GM23338 (cell line): ENCODE results near the gene TMEM234.

Experiments used
- CREB1 ChIP-seq: fragments of 250-450 bp; sonication (Bioruptor Pico); IDR thresholded peaks from 2 replicates; pipeline ENCODE4 v1.5.0; 2020; ENCODE audit warnings: low read depth, mild to moderate bottlenecking, moderate library complexity
- EZH2 ChIP-seq: fragments of 200-600 bp; sonication (generic); IDR thresholded peaks from one replicate; pipeline ENCODE4 v1.8.0; 2017; ENCODE audit warnings: antibody characterized with exemption, mild to moderate bottlenecking, low read depth; ENCODE audit not compliant: unreplicated experiment
- EZH2phosphoT487 ChIP-seq: fragments of 200-600 bp; sonication (generic); IDR thresholded peaks from one replicate; pipeline ENCODE4 v1.8.1; 2018; ENCODE audit warnings: antibody characterized with exemption; ENCODE audit not compliant: unreplicated experiment
- JUNB ChIP-seq: IDR thresholded peaks from one replicate; pipeline ENCODE4 v1.6.1; 2016; ENCODE audit warnings: antibody characterized with exemption; ENCODE audit not compliant: unreplicated experiment
- NANOG ChIP-seq: IDR thresholded peaks from 2 replicates; pipeline ENCODE4 v1.6.1; 2016; ENCODE audit warnings: antibody characterized with exemption, borderline replicate concordance
- POLR2AphosphoS5 ChIP-seq: IDR thresholded peaks from 2 replicates; pipeline ENCODE4 v1.6.1; 2016; ENCODE audit warnings: antibody characterized with exemption, low read depth
- ZNF114 ChIP-seq: fragments of 250-450 bp; sonication (Bioruptor Pico); IDR thresholded peaks from 2 replicates; pipeline ENCODE4 v1.5.0; 2020; ENCODE audit warnings: mild to moderate bottlenecking, moderate library complexity
- ZNF331 ChIP-seq: fragments of 250-450 bp; sonication (Bioruptor Pico); IDR thresholded peaks from 2 replicates; pipeline ENCODE4 v1.5.0; 2020; ENCODE audit warnings: low read depth, mild to moderate bottlenecking, moderate library complexity
- TF ChIP-seq, protein P1 (sequence below), 2 experiments: fragments of 200-600 bp in 1 of 2; sonication (generic) in 1 of 2; conservative IDR thresholded peaks; 2 replicates each; pipeline versions ENCODE4 v1.5.1 to v1.6.1; 2016 to 2017; ENCODE audit warnings: antibody characterized with exemption in 2 of 2, low read depth in 2 of 2, mild to moderate bottlenecking in 2 of 2, moderate library complexity in 1 of 2
- TF ChIP-seq, protein P2 (sequence below): IDR thresholded peaks from one replicate; pipeline ENCODE4 v1.6.1; 2018; ENCODE audit warnings: antibody characterized with exemption; ENCODE audit not compliant: unreplicated experiment

DNA sequence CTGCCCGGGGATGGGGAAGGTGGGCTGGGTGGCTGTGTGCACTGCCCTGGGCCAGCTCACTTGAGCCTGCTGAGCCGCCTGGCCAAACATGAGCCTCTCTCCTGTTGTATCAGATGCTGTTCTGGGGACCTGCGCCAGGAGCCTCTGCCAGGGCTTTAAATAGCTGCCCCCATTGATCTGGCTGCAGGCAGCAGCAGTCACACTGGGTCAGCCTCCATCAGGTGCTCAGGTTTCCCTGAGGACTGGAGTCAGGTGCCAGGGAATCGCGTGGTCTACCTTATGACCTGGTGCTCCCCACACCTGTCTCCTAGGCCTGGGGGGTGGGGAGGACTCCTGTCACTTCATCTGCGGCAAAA lies 22.5 kb downstream of the TMEM234 start:
- TF ChIP-seq, protein P1, sequence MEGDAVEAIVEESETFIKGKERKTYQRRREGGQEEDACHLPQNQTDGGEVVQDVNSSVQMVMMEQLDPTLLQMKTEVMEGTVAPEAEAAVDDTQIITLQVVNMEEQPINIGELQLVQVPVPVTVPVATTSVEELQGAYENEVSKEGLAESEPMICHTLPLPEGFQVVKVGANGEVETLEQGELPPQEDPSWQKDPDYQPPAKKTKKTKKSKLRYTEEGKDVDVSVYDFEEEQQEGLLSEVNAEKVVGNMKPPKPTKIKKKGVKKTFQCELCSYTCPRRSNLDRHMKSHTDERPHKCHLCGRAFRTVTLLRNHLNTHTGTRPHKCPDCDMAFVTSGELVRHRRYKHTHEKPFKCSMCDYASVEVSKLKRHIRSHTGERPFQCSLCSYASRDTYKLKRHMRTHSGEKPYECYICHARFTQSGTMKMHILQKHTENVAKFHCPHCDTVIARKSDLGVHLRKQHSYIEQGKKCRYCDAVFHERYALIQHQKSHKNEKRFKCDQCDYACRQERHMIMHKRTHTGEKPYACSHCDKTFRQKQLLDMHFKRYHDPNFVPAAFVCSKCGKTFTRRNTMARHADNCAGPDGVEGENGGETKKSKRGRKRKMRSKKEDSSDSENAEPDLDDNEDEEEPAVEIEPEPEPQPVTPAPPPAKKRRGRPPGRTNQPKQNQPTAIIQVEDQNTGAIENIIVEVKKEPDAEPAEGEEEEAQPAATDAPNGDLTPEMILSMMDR (conservative IDR thresholded peaks at IDR 0.05; ENCODE audit: low read depth in 2 of 2): no peak
- TF ChIP-seq EZH2 (no peak), JUNB (no peak), EZH2phosphoT487 (no peak), CREB1 (no peak), POLR2AphosphoS5 (no peak), ZNF331 (CRISPR knock-in tag) (no peak), ZNF114 (CRISPR knock-in tag) (no peak), NANOG (no peak)
- TF ChIP-seq, protein P2, sequence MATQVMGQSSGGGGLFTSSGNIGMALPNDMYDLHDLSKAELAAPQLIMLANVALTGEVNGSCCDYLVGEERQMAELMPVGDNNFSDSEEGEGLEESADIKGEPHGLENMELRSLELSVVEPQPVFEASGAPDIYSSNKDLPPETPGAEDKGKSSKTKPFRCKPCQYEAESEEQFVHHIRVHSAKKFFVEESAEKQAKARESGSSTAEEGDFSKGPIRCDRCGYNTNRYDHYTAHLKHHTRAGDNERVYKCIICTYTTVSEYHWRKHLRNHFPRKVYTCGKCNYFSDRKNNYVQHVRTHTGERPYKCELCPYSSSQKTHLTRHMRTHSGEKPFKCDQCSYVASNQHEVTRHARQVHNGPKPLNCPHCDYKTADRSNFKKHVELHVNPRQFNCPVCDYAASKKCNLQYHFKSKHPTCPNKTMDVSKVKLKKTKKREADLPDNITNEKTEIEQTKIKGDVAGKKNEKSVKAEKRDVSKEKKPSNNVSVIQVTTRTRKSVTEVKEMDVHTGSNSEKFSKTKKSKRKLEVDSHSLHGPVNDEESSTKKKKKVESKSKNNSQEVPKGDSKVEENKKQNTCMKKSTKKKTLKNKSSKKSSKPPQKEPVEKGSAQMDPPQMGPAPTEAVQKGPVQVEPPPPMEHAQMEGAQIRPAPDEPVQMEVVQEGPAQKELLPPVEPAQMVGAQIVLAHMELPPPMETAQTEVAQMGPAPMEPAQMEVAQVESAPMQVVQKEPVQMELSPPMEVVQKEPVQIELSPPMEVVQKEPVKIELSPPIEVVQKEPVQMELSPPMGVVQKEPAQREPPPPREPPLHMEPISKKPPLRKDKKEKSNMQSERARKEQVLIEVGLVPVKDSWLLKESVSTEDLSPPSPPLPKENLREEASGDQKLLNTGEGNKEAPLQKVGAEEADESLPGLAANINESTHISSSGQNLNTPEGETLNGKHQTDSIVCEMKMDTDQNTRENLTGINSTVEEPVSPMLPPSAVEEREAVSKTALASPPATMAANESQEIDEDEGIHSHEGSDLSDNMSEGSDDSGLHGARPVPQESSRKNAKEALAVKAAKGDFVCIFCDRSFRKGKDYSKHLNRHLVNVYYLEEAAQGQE: no peak
